H9 (cell line): ENCODE data around the gene F5. TPM values are rescaled to one million over a fixed set of nuclear protein-coding genes. Genes with fewer than 3 reads are reported as not detected.

ENCODE experiments used
- DNase-seq: peaks from one replicate; pipeline ENCODE4 v3.0.0-alpha.2; 2017
- H2AFZ ChIP-seq: one replicate; pipeline ENCODE4 v1.6.1; 2013; ENCODE audit warnings: mild to moderate bottlenecking, low read length, control low read depth, moderate library complexity
- H2AK5ac ChIP-seq: 2 replicates; pipeline ENCODE4 v1.6.1; 2013; ENCODE audit warnings: low read length, control low read depth, mixed read lengths; ENCODE audit not compliant: insufficient read length
- H2BK120ac ChIP-seq: one replicate; pipeline ENCODE4 v1.6.1; 2013; ENCODE audit warnings: low read depth, mild to moderate bottlenecking, low read length, control low read depth, inconsistent platforms; ENCODE audit not compliant: poor library complexity, severe bottlenecking
- H2BK12ac ChIP-seq: 2 replicates; pipeline ENCODE4 v1.6.1; 2013; ENCODE audit warnings: low read length, control low read depth, mixed read lengths, low read depth; ENCODE audit not compliant: insufficient read length
- H2BK15ac ChIP-seq: 2 replicates; pipeline ENCODE4 v1.6.1; 2013; ENCODE audit warnings: low read depth, low read length, control low read depth
- H2BK20ac ChIP-seq: one replicate; pipeline ENCODE4 v1.6.1; 2013; ENCODE audit warnings: low read depth, mild to moderate bottlenecking, low read length, control low read depth, inconsistent platforms; ENCODE audit not compliant: poor library complexity, severe bottlenecking
- H2BK5ac ChIP-seq: 2 replicates; pipeline ENCODE4 v1.6.1; 2013; ENCODE audit warnings: low read length, control low read depth, mixed read lengths; ENCODE audit not compliant: insufficient read length
- H3K14ac ChIP-seq: 2 replicates; pipeline ENCODE4 v1.6.1; 2013; ENCODE audit warnings: low read length, control low read depth; ENCODE audit not compliant: insufficient read depth
- H3K18ac ChIP-seq: 2 replicates; pipeline ENCODE4 v1.6.1; 2013; ENCODE audit warnings: low read depth, mild to moderate bottlenecking, mixed read lengths, low read length, control low read depth; ENCODE audit not compliant: insufficient read length
- H3K23ac ChIP-seq: 2 replicates; pipeline ENCODE4 v1.6.1; 2013; ENCODE audit warnings: low read length, control low read depth, mixed read lengths, low read depth; ENCODE audit not compliant: insufficient read length
- H3K23me2 ChIP-seq: 2 replicates; pipeline ENCODE4 v1.6.1; 2013; ENCODE audit warnings: low read depth, mild to moderate bottlenecking, mixed read lengths, low read length, control low read depth; ENCODE audit not compliant: insufficient read length, poor library complexity, severe bottlenecking
- H3K27ac ChIP-seq: 2 replicates; pipeline ENCODE4 v1.5.1; 2013; ENCODE audit warnings: low read length, control low read depth, mixed read lengths, low read depth; ENCODE audit not compliant: insufficient read length
- H3K27me3 ChIP-seq: 2 replicates; pipeline ENCODE4 v1.6.1; 2013; ENCODE audit warnings: low read length, control low read depth, inconsistent platforms; ENCODE audit not compliant: insufficient read depth
- H3K4ac ChIP-seq: 2 replicates; pipeline ENCODE4 v1.6.1; 2013; ENCODE audit warnings: low read depth, mild to moderate bottlenecking, control low read depth, inconsistent platforms, low read length, moderate library complexity
- H3K4me1 ChIP-seq: 2 replicates; pipeline ENCODE4 v1.6.1; 2013; ENCODE audit warnings: low read length, control low read depth, inconsistent platforms; ENCODE audit not compliant: insufficient read depth
- H3K4me2 ChIP-seq: 2 replicates; pipeline ENCODE4 v1.6.1; 2013; ENCODE audit warnings: low read length, control low read depth, mixed read lengths; ENCODE audit not compliant: insufficient read length, insufficient read depth
- H3K56ac ChIP-seq: 2 replicates; pipeline ENCODE4 v1.6.1; 2013; ENCODE audit warnings: low read depth, mild to moderate bottlenecking, mixed read lengths, low read length, control low read depth; ENCODE audit not compliant: insufficient read length
- H3K79me1 ChIP-seq: 2 replicates; pipeline ENCODE4 v1.6.1; 2013; ENCODE audit warnings: low read depth, mild to moderate bottlenecking, moderate library complexity, low read length, control low read depth, inconsistent platforms; ENCODE audit not compliant: insufficient read depth, poor library complexity, severe bottlenecking
- H3K79me2 ChIP-seq: 2 replicates; pipeline ENCODE4 v1.6.1; 2013; ENCODE audit warnings: low read length, control low read depth, inconsistent platforms; ENCODE audit not compliant: insufficient read depth
- H3K9ac ChIP-seq: 2 replicates; pipeline ENCODE4 v1.6.1; 2013; ENCODE audit warnings: low read length, control low read depth, mixed read lengths; ENCODE audit not compliant: insufficient read length; ENCODE audit errors: extremely low read depth
- H3K9me3 ChIP-seq: one replicate; pipeline ENCODE4 v1.6.1; 2013; ENCODE audit warnings: low read depth, low read length, inconsistent platforms; ENCODE audit not compliant: control insufficient read depth
- H3T11ph ChIP-seq: one replicate; pipeline ENCODE4 v1.6.1; 2013; ENCODE audit warnings: mild to moderate bottlenecking, low read length, control low read depth, inconsistent platforms
- H4K20me1 ChIP-seq: one replicate; pipeline ENCODE4 v1.6.1; 2013; ENCODE audit not compliant: control insufficient read depth, insufficient read length, insufficient read depth
- H4K5ac ChIP-seq: 2 replicates; pipeline ENCODE4 v1.6.1; 2013; ENCODE audit warnings: low read depth, mild to moderate bottlenecking, mixed read lengths, low read length, control low read depth; ENCODE audit not compliant: insufficient read length
- H4K8ac ChIP-seq: replicated peaks from 2 replicates; pipeline ENCODE4 v1.6.1; 2013; ENCODE audit warnings: low read length, control low read depth, mixed read lengths, low read depth; ENCODE audit not compliant: insufficient read length
- H4K91ac ChIP-seq: 2 replicates; pipeline ENCODE4 v1.6.1; 2013; ENCODE audit warnings: low read depth, mild to moderate bottlenecking, moderate library complexity, mixed read lengths, low read length, control low read depth; ENCODE audit not compliant: insufficient read length
- H3K27ac Mint-ChIP-seq, 3 experiments: 2 replicates in 2 of 3; 3 replicates in 1 of 3; pipeline ENCODE4 v1.8.0; 2020 to 2021; ENCODE audit warnings: mixed read lengths in 3 of 3, mild to moderate bottlenecking in 1 of 3, moderate library complexity in 1 of 3
- H3K27me3 Mint-ChIP-seq: 2 replicates; pipeline ENCODE4 v1.8.0; 2021; ENCODE audit warnings: low read depth, mild to moderate bottlenecking, moderate library complexity, mixed read lengths
- H3K36me3 Mint-ChIP-seq, 3 experiments: 2 replicates in 2 of 3; 3 replicates in 1 of 3; pipeline ENCODE4 v1.8.0; 2020 to 2021; ENCODE audit warnings: low read depth in 3 of 3, mixed read lengths in 3 of 3; ENCODE audit not compliant: insufficient read depth in 1 of 3
- H3K4me1 Mint-ChIP-seq, 2 experiments: 2 replicates each; pipeline ENCODE4 v1.8.0; 2020; ENCODE audit warnings: mixed read lengths in 2 of 2
- H3K4me3 Mint-ChIP-seq, 2 experiments: 2 replicates in 1 of 2; 3 replicates in 1 of 2; pipeline ENCODE4 v1.8.0; 2020 to 2021; ENCODE audit warnings: mild to moderate bottlenecking in 2 of 2, mixed read lengths in 2 of 2, moderate library complexity in 1 of 2
- H3K9me3 Mint-ChIP-seq, 2 experiments: 2 replicates in 1 of 2; 3 replicates in 1 of 2; pipeline ENCODE4 v1.8.0; 2020; ENCODE audit warnings: mild to moderate bottlenecking in 2 of 2, mixed read lengths in 2 of 2, moderate library complexity in 1 of 2
- CTCF ChIP-seq: fragments of 200-600 bp; sonication (generic); conservative IDR thresholded peaks from 3 replicates; pipeline ENCODE4 v1.8.0; 2021; ENCODE audit warnings: antibody characterized with exemption, mild to moderate bottlenecking
- WGBS: extraction: QIAGEN DNeasy Blood & Tissue Kit; methylation state at CpG from one replicate; pipeline ENCODE4 v1.1.7; 2013; ENCODE audit warnings: missing lambda C conversion rate, low lambda C conversion rate, mixed read lengths; ENCODE audit not compliant: insufficient read length; ENCODE audit errors: extremely low coverage; 5-methylcytosine and 5-hydroxymethylcytosine counted together
- total RNA-seq: library from RNA; stranded (reverse); gene quantifications from 2 replicates; pipeline ENCODE4 v1.2.1, GENCODE V29; 2021

Gene F5
- total RNA-seq, 1 experiment from 2014 or later = 0.04 TPM

- H2BK12ac ChIP-seq = no peak overlapping the region
- H3K79me2 ChIP-seq = no peaks in the 10 kb centered on the region
- no peak overlapping the region for H2BK5ac ChIP-seq
- H3K27ac ChIP-seq = no peak overlapping the region
- H2AFZ ChIP-seq = no peak overlapping the region
- H3K27me3 Mint-ChIP-seq = no peaks in the 10 kb centered on the region
- no peaks in the 10 kb centered on the region for H4K20me1 ChIP-seq
- no peak overlapping the region for H3K14ac ChIP-seq
- no peak overlapping the region for H3K4me3 Mint-ChIP-seq
- H3K9ac ChIP-seq = no peak overlapping the region
- H4K8ac ChIP-seq = no peak overlapping the region
- H3K18ac ChIP-seq = no peak overlapping the region
- no peak overlapping the region for H4K91ac ChIP-seq
- H2BK15ac ChIP-seq = no peak overlapping the region
- H3K23me2 ChIP-seq = no peaks in the 10 kb centered on the region
- H3K27ac Mint-ChIP-seq = no peak overlapping the region
- H2AK5ac ChIP-seq = no peak overlapping the region
- WGBS = no CpG with 5 or more reads among the region's 2 CpGs
- no peak overlapping the region for H3K23ac ChIP-seq
- no peaks in the 10 kb centered on the region for H3K9me3 Mint-ChIP-seq
- H3K79me1 ChIP-seq = no peaks in the 10 kb centered on the region
- H4K5ac ChIP-seq = no peak overlapping the region
- H3K27me3 ChIP-seq = no peaks in the 10 kb centered on the region
- no peak for TF ChIP-seq CTCF
- no peak overlapping the region for H2BK120ac ChIP-seq
- no peak overlapping the region for H3K4me2 ChIP-seq
- H3K4ac ChIP-seq = no peak overlapping the region
- no peak overlapping the region for H3K56ac ChIP-seq
- H3K9me3 ChIP-seq = no peaks in the 10 kb centered on the region
- H3K36me3 Mint-ChIP-seq = no peaks in the 10 kb centered on the region
- H2BK20ac ChIP-seq = no peak overlapping the region
- peaks cover 0 to 2% of the 10 kb centered on the region in 2 experiments; a peak in 1 of 4 replicates for H3K4me1 Mint-ChIP-seq
- no peak for DNase-seq
- no peak overlapping the region for H3T11ph ChIP-seq
- no peaks in the 10 kb centered on the region for H3K4me1 ChIP-seq
These were observed 68.6 kb downstream of the F5 start for GRCh38 chr1:169517558-169518186.
